Transverse colon (tissue), 4 donors: ENCODE results near the gene SMIM20. TPM values are rescaled to one million over a fixed set of nuclear protein-coding genes. Genes with fewer than 3 reads are reported as not detected.

Experiments
- DNase-seq: peaks from one replicate; pipeline ENCODE4 v3.0.0-alpha.2; 2019
- H3K27ac ChIP-seq, 4 donors: fragments of 200-600 bp; sonication (generic); 2 replicates each; pipeline ENCODE4 v1.5.1; 2016 to 2018; ENCODE audit warnings: inconsistent platforms in 4 of 4
- H3K27me3 ChIP-seq: fragments of 200-600 bp; sonication (generic); 2 replicates; pipeline ENCODE4 v1.5.1; 2017; ENCODE audit warnings: inconsistent platforms
- H3K36me3 ChIP-seq, 4 donors: fragments of 200-600 bp; sonication (generic); 2 replicates each; pipeline ENCODE4 v1.5.1; 2017 to 2019; ENCODE audit warnings: inconsistent platforms in 4 of 4
- H3K4me1 ChIP-seq, 4 donors: fragments of 200-600 bp; sonication (generic); 2 replicates each; pipeline ENCODE4 v1.5.1; 2017 to 2020; ENCODE audit warnings: inconsistent platforms in 4 of 4
- H3K4me3 ChIP-seq, 4 donors: fragments of 200-600 bp; sonication (generic); 1 replicate in 1 of 4; 2 replicates in 3 of 4; pipeline versions ENCODE4 v1.5.1 to v1.6.1; 2017 to 2019; ENCODE audit warnings: inconsistent platforms in 4 of 4
- H3K9me3 ChIP-seq, 2 donors: fragments of 200-600 bp; sonication (generic); 2 replicates each; pipeline ENCODE4 v1.5.1; 2017 to 2019; ENCODE audit warnings: inconsistent platforms in 2 of 2
- CTCF ChIP-seq, 5 experiments: fragments of 200-600 bp in 3 of 5; fragments of 450-650 bp in 2 of 5; sonication (generic) in 3 of 5; IDR thresholded peaks; 1 replicate in 2 of 5; 2 replicates in 3 of 5; pipeline ENCODE4 v1.5.1; 2016 to 2017; ENCODE audit warnings: antibody characterized with exemption in 5 of 5, inconsistent platforms in 3 of 5, mild to moderate bottlenecking in 2 of 5, moderate library complexity in 1 of 5
- EP300 ChIP-seq: sonication (generic); formaldehyde crosslinking; IDR thresholded peaks from one replicate; pipeline ENCODE4 v1.6.1; 2017; ENCODE audit warnings: antibody characterized with exemption, low read depth
- POLR2A ChIP-seq: fragments of 450-650 bp; IDR thresholded peaks from one replicate; pipeline ENCODE4 v1.6.1; 2016; ENCODE audit warnings: antibody characterized with exemption, mild to moderate bottlenecking, moderate library complexity
- POLR2AphosphoS5 ChIP-seq, 3 donors: sonication (generic); formaldehyde crosslinking; IDR thresholded peaks; one replicate each; pipeline ENCODE4 v1.6.1; 2016; ENCODE audit warnings: antibody characterized with exemption in 3 of 3
- WGBS, 2 donors: methylation state at CpG; one replicate each; pipeline ENCODE4 v1.1.5; 2018; ENCODE audit warnings: low coverage in 1 of 2; 5-methylcytosine and 5-hydroxymethylcytosine counted together
- in situ Hi-C, 4 donors: fragments of 200-750 bp; cut with MboI; loops; one replicate each; pipeline versions ENCODE4 v1.15.0 to v1.15.1; 2017; ENCODE audit warnings: low sequenced_read_pairs in 3 of 4, low pct_ligation_motif_present in 1 of 4, low pct_unique_long_range_greater_than_20kb in 1 of 4
- intact Hi-C: fragments of 100-400 bp; cut with DNase I; formaldehyde crosslinking; loops from one replicate; pipeline ENCODE4 v1.15.1; 2023; ENCODE audit warnings: low total_unique reads
- total RNA-seq, 4 donors: library from RNA; depleted of rRNA; stranded (reverse); fragments of >200 nt; gene quantifications; one replicate each; pipeline ENCODE4 v1.1.0, GENCODE V29; 2016

The SMIM20 gene
- total RNA-seq, 4 donors from 2014 or later = 1.8 to 46.8 (median 16.4) TPM

GRCh38 chr4:25939330-25939729 lies 25.3 kb downstream of the SMIM20 start:
- Histone ChIP-seq H3K27ac (no peak overlapping the region), H3K36me3 (no peaks in the 10 kb centered on the region), H3K27me3 (no peaks in the 10 kb centered on the region), H3K4me3 (no peak overlapping the region), H3K9me3 (no peaks in the 10 kb centered on the region), H3K4me1 (peaks cover 0 to 3% (median 0%) of the 10 kb centered on the region in 4 donors)
- in situ Hi-C loops (no loop called here), intact Hi-C loops (no loop called here)
- DNase-seq = no peak
- TF ChIP-seq CTCF (IDR thresholded peaks at IDR 0.05) = no peak
- TF ChIP-seq POLR2AphosphoS5 (IDR thresholded peaks at IDR 0.05) = no peak
- TF ChIP-seq EP300 = no peak
- TF ChIP-seq POLR2A = no peak
- WGBS, 2 donors = 85 to 96% methylated on average over 3 to 4 of the region's 4 CpGs

GRCh38 chr4:25941457-25942221 lies 27.6 kb downstream of the SMIM20 start:
- Histone ChIP-seq H3K9me3 (no peaks in the 10 kb centered on the region), H3K4me1 (peaks cover 0 to 3% (median 0%) of the 10 kb centered on the region in 4 donors), H3K27ac (no peak overlapping the region), H3K4me3 (no peak overlapping the region), H3K36me3 (no peaks in the 10 kb centered on the region), H3K27me3 (no peaks in the 10 kb centered on the region)
- intact Hi-C loops (no loop called here), in situ Hi-C loops (no loop called here)
- WGBS, 2 donors = 86 to 91% methylated on average over 2 to 3 of the region's 3 CpGs
- no peak for TF ChIP-seq EP300
- TF ChIP-seq POLR2AphosphoS5 (IDR thresholded peaks at IDR 0.05) = no peak
- no peak for TF ChIP-seq POLR2A
- TF ChIP-seq CTCF (IDR thresholded peaks at IDR 0.05) = no peak
- DNase-seq = no peak

GRCh38 chr4:25943312-25943711 lies 29.3 kb downstream of the SMIM20 start:
- no peaks in the 10 kb centered on the region for H3K27me3 ChIP-seq
- H3K9me3 ChIP-seq = no peaks in the 10 kb centered on the region
- in situ Hi-C loops (no loop called here), intact Hi-C loops (no loop called here)
- H3K36me3 ChIP-seq = no peaks in the 10 kb centered on the region
- TF ChIP-seq POLR2AphosphoS5 (IDR thresholded peaks at IDR 0.05) (no peak), EP300 (no peak), POLR2A (no peak), CTCF (IDR thresholded peaks at IDR 0.05) (no peak)
- no peak overlapping the region for H3K27ac ChIP-seq
- H3K4me1 ChIP-seq = peaks cover 0 to 2% (median 0%) of the 10 kb centered on the region in 4 donors
- no peak overlapping the region for H3K4me3 ChIP-seq
- DNase-seq = no peak

GRCh38 chr4:25943805-25944204 lies 29.8 kb downstream of the SMIM20 start:
- no peak for DNase-seq
- H3K4me3 ChIP-seq = no peak overlapping the region
- no peaks in the 10 kb centered on the region for H3K36me3 ChIP-seq
- TF ChIP-seq CTCF (IDR thresholded peaks at IDR 0.05) (no peak), POLR2A (no peak)
- in situ Hi-C loops = no loop called here
- H3K27me3 ChIP-seq = no peaks in the 10 kb centered on the region
- no peak overlapping the region for H3K27ac ChIP-seq
- no peaks in the 10 kb centered on the region for H3K9me3 ChIP-seq
- intact Hi-C loops = no loop called here
- no peaks in the 10 kb centered on the region for H3K4me1 ChIP-seq
